ENCODE measurements around the gene HLCS. TPM values are rescaled to one million over a fixed set of nuclear protein-coding genes. Genes with fewer than 3 reads are reported as not detected.

The HLCS gene
- total RNA-seq, 1 donor from 2014 or later, result 21.9 TPM

GRCh38 chr21:36810443-36810842 is 156.0 kb downstream of the HLCS start:
- Mint-ChIP-seq H3K4me1 (no peaks in the 10 kb centered on the region), H3K27ac (ENCODE audit: unreplicated experiment) (no peak overlapping the region), H3K4me3 (no peak overlapping the region), H3K36me3 (ENCODE audit: low read depth) (no peaks in the 10 kb centered on the region), H3K27me3 (ENCODE audit: low read depth) (no peaks in the 10 kb centered on the region), H3K9me3 (no peaks in the 10 kb centered on the region)
- no peak for TF ChIP-seq CTCF (conservative IDR thresholded peaks at IDR 0.05)
- DNase-seq (ENCODE audit: low read depth, low spot score), result no peak

- Mint-ChIP-seq H3K27me3 (ENCODE audit: low read depth) (no peaks in the 10 kb centered on the region), H3K4me1 (no peaks in the 10 kb centered on the region), H3K27ac (ENCODE audit: unreplicated experiment) (no peak overlapping the region), H3K36me3 (ENCODE audit: low read depth) (no peaks in the 10 kb centered on the region), H3K9me3 (no peaks in the 10 kb centered on the region), H3K4me3 (no peak overlapping the region)
- no peak for DNase-seq (ENCODE audit: low read depth, low spot score)
- TF ChIP-seq CTCF (conservative IDR thresholded peaks at IDR 0.05), result no peak
These were observed 159.0 kb downstream of the HLCS start for GRCh38 chr21:36807422-36807928.

- no peak for DNase-seq (ENCODE audit: low read depth, low spot score)
- TF ChIP-seq CTCF (conservative IDR thresholded peaks at IDR 0.05), result no peak
- Mint-ChIP-seq H3K4me1 (no peaks in the 10 kb centered on the region), H3K4me3 (no peak overlapping the region), H3K27me3 (ENCODE audit: low read depth) (no peaks in the 10 kb centered on the region), H3K36me3 (ENCODE audit: low read depth) (no peaks in the 10 kb centered on the region), H3K27ac (ENCODE audit: unreplicated experiment) (no peak overlapping the region), H3K9me3 (no peaks in the 10 kb centered on the region)
These were observed 160.4 kb downstream of the HLCS start for GRCh38 chr21:36806103-36806502.

GRCh38 chr21:36804874-36805611 is 161.4 kb downstream of the HLCS start:
- H3K27ac Mint-ChIP-seq (ENCODE audit: unreplicated experiment), result no peak overlapping the region
- no peak for TF ChIP-seq CTCF (conservative IDR thresholded peaks at IDR 0.05)
- DNase-seq (ENCODE audit: low read depth, low spot score), result no peak
- peaks cover 2% of the 10 kb centered on the region for H3K36me3 Mint-ChIP-seq (ENCODE audit: low read depth)
- H3K4me3 Mint-ChIP-seq, result no peak overlapping the region
- H3K27me3 Mint-ChIP-seq (ENCODE audit: low read depth), result no peaks in the 10 kb centered on the region
- H3K9me3 Mint-ChIP-seq, result no peaks in the 10 kb centered on the region
- no peaks in the 10 kb centered on the region for H3K4me1 Mint-ChIP-seq

GRCh38 chr21:36803816-36804439 is 162.5 kb downstream of the HLCS start:
- TF ChIP-seq CTCF (conservative IDR thresholded peaks at IDR 0.05), result no peak
- Mint-ChIP-seq H3K36me3 (ENCODE audit: low read depth) (peaks cover 9% of the 10 kb centered on the region), H3K9me3 (peaks cover 4% of the 10 kb centered on the region), H3K4me3 (no peak overlapping the region), H3K27ac (ENCODE audit: unreplicated experiment) (no peak overlapping the region), H3K27me3 (ENCODE audit: low read depth) (no peaks in the 10 kb centered on the region), H3K4me1 (no peaks in the 10 kb centered on the region)
- no peak for DNase-seq (ENCODE audit: low read depth, low spot score)
